HG02623 (cell line): ENCODE data around the gene CCDC9.

Experiments used
- ATAC-seq: cut with Tn5 transposase; IDR thresholded peaks from one replicate; pipeline ENCODE4 v1.9.1; 2021; ENCODE audit warnings: moderate library complexity; ENCODE audit not compliant: unreplicated experiment

Gene CCDC9

DNA sequence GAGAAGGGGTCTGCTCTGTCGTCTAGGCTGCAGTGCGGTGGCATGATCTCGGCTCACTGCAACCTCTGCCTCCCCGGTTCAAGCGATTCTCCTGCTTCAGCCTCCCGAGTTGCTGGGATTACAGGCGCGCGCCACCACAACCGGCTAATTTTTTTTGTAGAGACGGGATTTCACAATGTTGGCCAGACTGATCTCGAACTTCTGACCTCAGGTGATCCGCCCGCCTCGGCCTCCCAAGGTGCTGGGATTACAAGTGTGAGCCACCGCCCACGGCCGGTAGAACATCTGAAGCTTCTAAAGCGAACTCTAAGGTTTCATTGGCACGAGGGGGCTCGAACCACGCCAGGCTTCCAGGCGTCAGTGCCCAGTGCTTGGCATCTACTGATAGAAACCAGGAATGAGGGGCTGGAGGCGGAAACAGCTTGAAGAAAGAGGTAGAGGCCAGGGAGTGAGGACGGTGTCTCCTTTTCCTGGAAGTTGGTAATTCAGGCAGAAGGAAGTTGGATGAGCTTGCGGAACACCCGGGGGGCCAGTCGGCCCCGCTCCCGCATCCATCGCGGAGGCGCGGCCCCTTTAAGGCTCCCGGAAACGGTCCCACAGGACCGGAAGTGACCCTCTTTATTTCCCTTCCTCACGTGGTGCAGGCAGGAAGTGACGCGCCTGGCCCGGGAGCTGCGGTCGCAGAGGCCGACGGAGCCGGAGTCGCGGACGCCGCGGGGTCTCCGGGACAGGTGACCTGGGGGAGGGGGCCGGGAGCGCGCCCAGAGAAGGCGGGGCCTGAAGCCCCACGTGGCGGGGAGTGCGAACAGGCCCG lies at the start of gene CCDC9:
TSS of gene CCDC9 (plus strand) at position 647 of the 814 bp plus-strand sequence. CDS start 1,876 bp downstream, outside the sequence.
- ATAC-seq: peak; percentile 40

DNA sequence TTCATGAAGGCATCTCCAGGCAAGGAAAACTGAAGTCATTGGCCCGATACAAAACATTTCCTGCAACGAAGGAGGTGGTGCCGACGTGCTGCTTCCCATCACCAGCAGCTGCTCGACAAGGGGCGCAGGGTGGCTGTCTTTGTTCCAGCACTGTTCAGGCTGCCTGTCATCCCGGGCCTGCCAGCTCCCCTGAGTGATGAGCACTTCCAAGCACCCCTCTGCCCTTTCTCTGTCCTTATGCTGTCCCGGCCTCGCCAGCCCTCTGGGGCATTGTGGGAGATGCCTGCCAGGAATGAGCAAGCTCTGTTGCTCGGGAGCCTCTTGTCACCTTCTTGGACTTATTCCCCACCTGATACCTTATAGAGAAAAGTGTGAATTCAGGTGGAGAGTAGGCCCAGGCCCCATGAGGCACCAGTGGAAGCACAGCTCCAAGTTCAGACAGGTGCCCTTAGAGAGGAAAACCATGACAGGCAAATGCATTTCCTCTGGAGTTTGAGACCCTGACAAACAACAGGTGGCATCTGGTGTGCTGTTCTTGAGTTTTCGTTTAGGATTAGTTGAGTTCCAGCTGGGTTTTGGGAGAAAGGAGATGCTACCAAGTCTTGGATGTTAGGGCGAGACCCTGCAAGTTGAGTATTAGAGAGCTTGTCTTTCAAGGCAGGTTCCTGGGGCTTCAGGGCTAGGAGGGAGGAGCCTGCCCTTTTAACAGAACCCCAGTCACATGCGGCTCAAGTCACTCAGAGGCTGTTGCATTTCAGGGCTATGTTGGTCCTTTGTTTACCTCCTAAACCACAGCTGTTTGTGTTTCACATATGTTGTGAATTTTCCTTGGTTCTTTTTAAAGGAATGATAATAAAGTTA lies 46.8 kb upstream of the CCDC9 start:
- no peak for ATAC-seq

DNA sequence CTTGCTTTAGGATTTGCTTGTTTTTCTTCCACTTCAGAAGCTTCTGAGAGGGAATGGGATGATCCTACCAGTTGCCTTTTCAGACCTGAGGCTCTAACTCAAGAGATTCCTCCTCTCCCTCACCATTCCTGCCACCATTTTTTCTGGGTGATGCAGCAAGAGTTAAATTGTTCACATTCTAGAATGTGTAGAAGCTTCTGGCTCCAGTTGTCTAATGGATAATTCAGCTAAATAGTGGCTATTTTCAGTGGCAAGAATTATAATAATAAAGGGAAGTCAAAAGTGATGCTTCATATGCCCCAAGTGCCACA lies 46.2 kb upstream of the CCDC9 start:
- ATAC-seq: no peak

DNA sequence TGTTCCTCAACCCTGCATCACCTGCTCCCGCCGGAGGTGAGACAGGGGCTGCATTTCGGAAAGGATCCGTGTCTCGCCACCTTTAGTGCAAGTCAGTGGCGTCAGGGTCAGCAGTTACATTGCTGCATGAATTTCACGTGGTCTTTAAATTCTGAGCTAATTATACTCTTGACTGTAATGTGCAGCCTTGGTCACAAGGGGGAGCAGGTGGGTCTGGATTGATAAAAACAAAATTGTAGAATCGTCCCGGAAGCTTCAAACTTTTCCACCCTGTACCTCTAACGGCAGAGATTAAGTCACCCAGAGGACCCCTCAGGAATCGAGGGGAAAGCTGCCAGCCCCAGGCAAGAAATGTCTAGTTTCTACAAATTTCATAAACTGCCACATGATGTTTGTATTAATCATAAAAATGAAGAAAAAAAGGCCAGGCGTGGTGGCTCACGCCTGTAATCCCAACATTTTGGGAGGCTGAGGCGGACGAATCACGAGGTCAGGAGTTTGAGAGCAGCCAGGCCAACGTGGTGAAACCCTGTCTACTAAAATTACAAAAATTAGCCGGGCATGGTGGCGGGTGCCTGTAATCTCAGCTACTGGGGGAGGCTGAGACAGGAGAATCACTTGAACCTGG lies 45.5 kb upstream of the CCDC9 start:
- no peak for ATAC-seq

DNA sequence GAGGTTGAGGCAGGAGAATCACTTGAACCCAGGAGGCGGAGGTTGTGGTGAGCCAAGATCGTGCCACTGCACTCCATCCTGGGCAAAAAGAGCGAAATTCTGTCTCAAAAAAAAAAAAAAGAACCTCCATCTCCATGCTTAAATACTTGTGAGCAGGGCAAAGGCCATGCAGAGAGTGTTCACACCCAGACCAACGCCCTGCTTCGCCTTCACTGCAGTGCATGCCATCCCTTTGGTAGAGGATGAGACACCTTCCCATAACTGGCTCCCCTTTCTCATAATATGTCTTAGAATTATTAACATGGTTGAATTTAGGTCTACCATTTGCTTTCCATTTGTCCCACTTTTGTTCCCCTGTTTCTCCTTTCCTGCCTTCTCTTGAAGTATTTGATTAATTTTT lies 40.7 kb upstream of the CCDC9 start:
- ATAC-seq: no peak

DNA sequence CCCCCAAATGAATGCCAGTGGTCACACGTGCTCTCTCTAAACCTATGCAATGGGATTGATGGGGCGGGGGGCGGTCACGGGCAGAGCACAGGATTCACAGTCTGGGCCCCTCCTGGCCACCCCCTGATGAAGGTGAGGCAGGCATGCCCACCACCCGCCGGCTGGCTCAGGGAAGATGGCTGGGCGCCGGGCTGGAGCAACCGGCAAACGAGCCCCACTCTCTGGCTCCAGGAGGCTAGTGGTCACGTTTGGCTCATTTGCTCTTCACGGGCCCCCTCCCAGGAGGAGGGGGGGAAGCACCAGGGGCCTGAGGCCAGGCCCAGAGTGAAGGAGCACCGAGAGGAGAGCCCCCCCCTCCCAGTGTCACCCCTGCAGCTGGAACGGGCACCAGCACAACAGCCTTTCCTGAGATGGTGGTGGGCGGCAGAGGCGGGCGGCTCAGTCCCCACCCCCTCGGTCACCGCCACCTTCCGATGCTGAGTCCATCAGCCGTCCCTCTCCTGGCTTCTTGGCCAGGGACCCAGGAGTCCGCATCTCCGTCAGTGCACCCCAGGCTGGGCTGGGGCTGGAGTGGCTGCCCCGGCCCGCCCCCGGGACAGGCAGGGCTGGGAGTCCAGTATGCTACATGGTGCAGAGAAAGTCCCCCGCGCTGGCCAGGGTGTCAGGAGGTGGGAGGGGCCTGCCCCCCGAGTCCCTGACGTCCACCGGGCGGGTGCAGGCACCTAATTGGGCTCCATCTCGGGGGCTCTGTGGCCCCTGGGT lies 35.1 kb upstream of the CCDC9 start:
- ATAC-seq: no peak

DNA sequence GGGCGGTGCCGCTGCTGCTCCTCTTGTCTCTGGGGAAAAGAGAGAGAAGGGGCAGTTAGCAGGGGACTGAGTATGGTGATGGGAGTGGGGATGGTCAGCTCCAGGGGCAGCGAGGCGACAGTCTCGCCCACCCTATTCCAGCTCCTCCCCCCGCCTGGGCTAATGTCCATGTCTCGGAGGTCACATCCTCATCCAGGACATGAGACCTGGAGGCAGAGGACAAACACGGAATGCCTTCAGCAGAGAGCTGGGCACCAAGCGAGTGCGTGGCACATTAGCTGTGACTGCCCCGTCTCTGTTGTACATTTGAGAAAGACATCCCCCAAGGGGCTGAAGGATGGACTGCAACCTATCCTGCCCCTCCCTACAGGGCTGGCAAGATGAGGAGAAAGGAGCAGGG lies 34.4 kb upstream of the CCDC9 start:
- ATAC-seq: no peak

DNA sequence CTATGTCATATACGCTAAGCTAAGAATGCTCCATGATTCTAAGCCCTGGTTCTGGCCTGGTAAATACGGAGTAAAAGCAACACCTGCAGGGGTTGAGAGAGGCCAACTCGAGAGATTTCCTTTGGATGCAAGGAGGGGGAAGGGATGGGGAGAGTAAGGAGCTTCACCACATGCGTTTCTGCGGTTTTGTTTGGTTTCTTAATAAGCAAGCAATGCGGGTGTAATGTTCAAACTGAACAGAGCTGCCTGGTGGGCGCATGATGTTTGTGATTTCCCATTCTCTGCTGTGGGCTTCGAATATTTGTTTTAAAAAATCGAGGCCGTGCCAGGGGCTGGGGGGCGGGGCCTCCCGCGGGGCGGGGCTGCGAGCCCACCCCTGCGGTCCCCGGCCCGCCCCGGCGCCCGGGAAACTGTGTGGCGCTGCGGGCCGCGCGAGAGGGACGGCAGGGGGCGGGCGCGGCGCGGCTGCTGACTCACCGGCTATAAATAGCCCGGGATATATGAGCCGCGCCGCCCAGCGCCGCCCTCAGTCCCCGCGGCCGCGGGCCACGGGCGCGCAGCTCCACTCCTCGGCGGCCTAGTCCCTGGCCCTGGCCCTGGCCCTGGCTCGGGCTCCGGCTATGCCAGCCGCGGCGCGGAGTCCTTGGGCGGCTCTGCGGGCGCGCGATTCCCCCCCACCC lies 30.4 kb upstream of the CCDC9 start:
- peak; percentile 32 for ATAC-seq

DNA sequence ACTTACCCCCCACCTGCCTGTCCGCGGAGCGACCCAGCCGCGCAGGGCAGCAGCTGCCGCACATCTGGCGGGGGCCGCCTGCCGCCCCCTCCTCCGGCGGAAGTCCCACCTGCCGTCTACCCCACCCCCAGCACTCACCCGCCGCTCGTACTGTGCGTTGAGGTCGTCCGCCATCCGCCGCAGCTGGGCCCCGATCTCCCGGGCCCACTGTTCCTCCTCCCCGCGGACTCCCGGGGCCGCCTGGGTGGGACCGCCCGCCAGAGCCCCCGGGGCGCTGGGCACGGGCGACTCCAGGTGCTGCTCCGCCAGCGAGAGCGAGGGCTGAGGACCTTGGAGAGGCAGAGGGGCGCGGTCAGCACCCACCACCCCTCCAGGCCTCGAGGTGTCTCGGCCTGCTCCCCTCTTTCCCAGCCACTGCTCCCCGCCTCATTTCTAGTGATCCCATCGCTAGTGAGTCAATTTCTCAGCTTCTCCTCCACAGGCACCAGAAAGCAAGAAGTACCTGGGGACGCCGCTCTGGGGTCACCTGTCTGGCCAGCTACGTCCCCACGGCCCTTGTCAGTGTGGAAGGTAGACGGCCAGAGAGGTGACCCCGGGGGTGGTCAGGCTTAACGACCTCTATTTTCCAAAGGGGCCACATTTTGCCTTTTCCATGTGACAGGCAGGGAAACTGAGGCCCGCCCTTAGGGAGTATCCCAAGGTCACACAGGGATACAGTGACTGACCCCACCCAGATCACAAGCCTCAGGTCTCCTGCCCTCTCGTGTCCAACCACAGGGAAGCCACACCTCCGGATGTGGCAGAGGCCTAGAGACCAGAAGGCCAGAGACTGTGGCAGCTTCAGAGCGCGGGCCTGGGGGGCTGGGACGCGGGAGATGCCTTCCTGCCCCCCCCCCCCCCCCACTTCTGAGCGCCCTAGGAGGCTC lies 29.6 kb upstream of the CCDC9 start:
- ATAC-seq: peak; percentile 23

DNA sequence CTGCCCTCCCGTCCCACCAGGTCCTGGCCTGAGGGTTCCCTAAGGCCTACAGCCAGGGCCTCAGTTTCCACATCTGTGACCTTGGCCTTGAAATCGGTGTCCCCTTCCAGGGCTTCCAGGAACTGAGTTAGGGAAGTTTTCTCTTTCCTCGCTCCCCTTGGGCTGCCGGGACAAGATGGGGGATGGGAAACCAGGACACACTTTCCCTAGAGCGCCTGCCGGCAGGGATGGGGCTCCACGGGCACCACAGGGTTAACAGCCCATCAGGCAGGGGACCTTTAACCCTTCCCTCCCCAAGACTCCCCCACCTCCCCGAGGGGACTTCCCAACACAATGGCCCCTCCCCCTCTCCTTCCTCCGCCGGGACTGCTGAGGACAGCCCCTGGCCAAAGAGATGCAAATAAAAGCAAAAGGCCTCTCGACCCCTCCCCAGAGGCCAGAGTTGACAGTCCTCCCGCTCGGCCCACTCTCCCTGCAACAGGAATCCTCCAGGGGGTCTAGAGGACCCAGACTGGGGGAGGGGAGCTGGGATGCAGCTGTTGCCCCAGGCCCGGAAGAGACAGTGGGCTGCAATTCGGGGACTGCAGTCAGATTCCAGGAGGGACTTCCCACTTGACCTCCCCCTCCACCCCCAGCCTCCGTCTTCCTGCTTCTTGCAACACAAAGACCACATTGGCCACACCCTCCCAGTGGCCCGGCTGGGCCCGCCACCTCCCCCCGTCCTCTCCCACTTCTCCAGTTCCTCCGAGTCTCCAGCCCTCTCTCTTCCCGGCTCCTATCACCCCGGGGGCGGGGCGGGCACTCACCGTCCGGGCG lies 28.8 kb upstream of the CCDC9 start:
- ATAC-seq: no peak

DNA sequence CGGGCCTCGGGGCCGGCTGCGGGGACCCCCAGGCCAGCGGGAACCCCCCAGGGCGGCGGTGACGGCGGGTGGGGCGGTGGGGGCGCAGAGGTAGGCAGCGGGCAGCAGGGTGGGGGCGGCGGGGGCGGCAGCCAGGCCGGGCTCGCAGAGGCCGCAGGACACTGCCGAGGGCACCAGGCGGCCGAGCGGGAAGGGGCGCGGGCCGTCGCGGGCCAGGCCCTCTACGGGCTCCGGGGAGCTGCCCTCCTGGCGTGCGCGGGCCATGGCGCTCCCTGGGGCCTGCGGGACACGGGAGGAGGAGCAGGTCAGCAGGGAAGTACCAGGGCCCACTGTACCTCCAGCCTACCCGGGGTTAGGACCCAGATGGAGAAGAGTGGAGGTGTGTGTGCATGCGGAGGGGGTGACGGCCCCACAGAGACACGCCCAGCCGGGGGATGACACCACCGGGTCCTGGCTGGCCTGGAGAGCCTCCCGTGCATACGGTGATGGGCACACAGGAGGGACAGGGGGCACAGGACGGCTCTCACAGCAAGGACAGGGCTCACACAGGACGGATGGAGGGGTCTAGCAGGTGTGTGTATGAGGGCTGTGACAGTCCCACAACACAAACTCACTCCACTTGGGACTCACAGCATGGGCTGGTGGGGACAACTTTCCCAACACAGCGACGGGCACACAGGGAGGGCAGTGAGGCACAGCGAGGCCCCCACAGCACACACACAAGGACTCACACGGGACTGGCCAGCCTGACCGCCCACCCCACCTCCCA lies 28.0 kb upstream of the CCDC9 start:
- ATAC-seq: no peak

DNA sequence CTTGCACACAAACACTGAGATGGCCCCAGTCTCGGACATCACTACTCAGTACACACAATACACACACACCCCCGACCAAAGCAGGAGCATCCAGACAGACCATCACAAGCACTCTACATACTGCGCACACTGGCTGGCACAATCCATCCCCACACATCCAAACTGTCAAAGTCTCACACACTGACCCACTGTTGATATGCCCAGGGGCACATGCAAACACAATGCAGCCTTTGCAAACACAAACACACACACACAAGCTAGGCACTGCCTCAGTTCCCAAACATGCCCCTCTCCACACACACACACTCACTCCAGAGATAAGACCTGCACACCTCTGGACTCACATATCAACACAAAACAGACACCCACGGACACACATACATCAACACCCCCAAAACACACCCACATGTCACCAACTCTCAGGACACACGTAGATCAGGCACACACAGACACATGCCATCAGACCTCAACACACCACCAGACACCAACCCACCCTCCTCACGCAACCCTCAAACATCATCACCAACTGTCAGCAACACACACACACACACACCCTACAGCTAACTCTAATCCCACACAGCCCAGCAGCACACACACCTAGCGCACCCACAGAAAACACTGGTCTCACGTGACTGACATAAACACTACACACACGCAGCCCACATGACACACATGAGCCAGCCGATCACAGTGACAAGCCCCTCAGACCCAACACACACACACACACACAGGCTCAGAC lies 27.2 kb upstream of the CCDC9 start:
- no peak for ATAC-seq

DNA sequence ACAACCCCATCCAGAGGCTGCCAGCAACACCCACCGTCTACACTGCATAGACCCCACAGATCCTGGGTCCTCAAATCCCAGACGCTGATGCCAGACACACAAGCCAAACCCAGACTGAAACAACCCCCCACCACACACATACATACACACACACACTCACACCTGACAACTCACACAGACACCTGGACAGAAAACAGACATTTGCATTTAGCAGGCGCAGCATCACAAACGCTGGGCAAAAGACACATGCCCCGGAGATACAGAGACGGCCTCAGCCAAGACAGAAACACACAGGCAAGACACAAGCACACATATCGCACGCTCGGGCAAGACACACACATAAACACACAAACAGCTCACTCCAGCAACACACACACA lies 26.7 kb upstream of the CCDC9 start:
- ATAC-seq: no peak

DNA sequence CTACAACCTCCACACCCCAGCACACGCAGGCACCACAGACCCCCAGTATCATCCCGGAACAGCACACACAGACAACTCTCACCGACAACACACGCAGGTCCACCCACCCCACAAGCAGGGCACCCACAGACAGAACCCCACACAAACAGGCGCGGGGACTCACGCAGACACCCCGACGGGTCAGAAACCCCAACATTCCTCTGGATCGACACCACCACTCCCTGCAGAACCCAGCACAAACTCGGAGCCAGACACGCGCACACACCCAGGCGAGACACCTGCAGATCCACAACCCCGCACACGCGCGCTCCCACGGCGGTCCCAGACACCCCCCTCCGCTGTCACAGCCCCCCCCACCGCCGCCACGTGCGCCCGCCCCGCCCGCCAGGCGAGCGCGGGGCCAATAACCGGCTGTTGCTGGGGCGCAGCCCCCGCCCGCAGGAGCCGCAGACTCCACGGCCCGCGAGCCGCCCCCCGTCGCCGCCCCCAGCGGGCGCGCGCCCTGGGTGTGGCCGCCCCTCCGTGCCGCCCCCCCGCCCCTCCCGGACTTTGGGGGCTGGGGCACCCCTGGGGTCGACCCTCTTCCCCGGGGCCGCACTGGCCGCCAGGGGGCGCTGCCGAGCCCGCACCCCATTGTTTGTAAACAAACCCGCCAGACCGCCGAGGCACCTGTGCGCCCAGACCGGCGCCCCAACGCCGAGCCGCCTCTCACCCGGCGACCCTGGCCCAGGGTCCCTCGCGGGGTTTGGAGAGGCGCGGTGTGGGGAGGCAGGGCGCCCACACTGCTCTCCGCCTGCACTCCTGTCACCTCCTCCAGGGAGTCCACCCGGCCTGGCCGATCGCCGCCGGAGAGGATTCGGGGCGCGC lies 26.0 kb upstream of the CCDC9 start:
- no peak for ATAC-seq

DNA sequence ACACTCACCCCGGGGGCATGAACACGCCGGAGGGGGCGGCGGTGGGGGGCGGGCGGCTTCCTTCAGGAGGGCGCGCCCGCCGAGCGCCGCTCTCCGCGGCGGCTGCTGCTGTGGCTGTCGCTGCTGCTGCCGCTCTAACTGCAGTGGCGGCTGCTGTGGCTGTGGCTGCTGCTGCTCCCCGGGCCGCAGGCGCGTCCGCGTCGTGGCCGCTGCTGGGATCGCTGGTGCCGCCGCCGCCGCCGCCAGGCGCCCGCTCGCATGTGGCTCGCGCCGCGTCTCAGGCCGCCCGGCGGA lies 25.5 kb upstream of the CCDC9 start, which contains the start of gene BBC3:
TSS of gene BBC3 (minus strand) at position 279 of the 294 bp plus-strand sequence. CDS start 2,768 bp downstream, outside the sequence.
- ATAC-seq: no peak
